Activated CD8-positive, alpha-beta T cell treated with anti-CD3 and anti-CD28 coated beads for 36 hours (primary cell): ENCODE measurements around the gene ZCCHC2. TPM values are rescaled to one million over a fixed set of nuclear protein-coding genes. Genes with fewer than 3 reads are reported as not detected.

Source experiments
- ATAC-seq: fragments of 200-7000 bp; cut with Tn5 transposase; one replicate; pipeline ENCODE4 v1.10.0; 2021; ENCODE audit warnings: mild to moderate bottlenecking, moderate library complexity
- CTCF ChIA-PET: fragments of 350-600 bp; sonication (Branson Sonifier 250); formaldehyde crosslinking; loops from one replicate; lab custom pipeline; 2021; ENCODE audit warnings: antibody characterized with exemption; lab: Charles Lee
- POLR2A ChIA-PET: fragments of 350-600 bp; sonication (Branson Sonifier 250); formaldehyde crosslinking; loops from one replicate; lab custom pipeline; 2021; ENCODE audit warnings: antibody characterized with exemption; lab: Charles Lee
- DNase-seq: peaks from one replicate; pipeline ENCODE4 v3.0.0-alpha.2; 2020
- H3K27ac Mint-ChIP-seq: one replicate; pipeline ENCODE4 v1.8.0; 2021; ENCODE audit warnings: mild to moderate bottlenecking, mixed read lengths
- H3K27me3 Mint-ChIP-seq: one replicate; pipeline ENCODE4 v1.8.0; 2021; ENCODE audit warnings: mixed read lengths
- H3K36me3 Mint-ChIP-seq: one replicate; pipeline ENCODE4 v1.8.0; 2021; ENCODE audit warnings: low read depth, mixed read lengths
- H3K4me1 Mint-ChIP-seq: one replicate; pipeline ENCODE4 v1.8.0; 2021; ENCODE audit warnings: low read depth, mixed read lengths
- H3K4me3 Mint-ChIP-seq: one replicate; pipeline ENCODE4 v1.8.0; 2021; ENCODE audit warnings: mild to moderate bottlenecking, moderate library complexity, mixed read lengths
- H3K9me3 Mint-ChIP-seq: one replicate; pipeline ENCODE4 v1.8.0; 2021; ENCODE audit warnings: mixed read lengths
- CTCF ChIP-seq: fragments of 200-600 bp; IDR thresholded peaks from one replicate; pipeline ENCODE4 v1.8.0; 2022; ENCODE audit warnings: antibody characterized with exemption, mild to moderate bottlenecking
- intact Hi-C: fragments of 100-400 bp; cut with micrococcal nuclease; formaldehyde crosslinking; loops from one replicate; pipeline ENCODE4 v1.10.0; 2022
- total RNA-seq, 2 experiments: library from RNA; stranded (reverse); gene quantifications; one replicate each; pipeline ENCODE4 v1.2.3, GENCODE V29; 2021

The ZCCHC2 gene
- total RNA-seq, 2 experiments from 2014 or later, result 31.7 to 33.4 TPM

- H3K4me3 Mint-ChIP-seq, result no peak overlapping the region
- no peaks in the 10 kb centered on the region for H3K9me3 Mint-ChIP-seq
- no peak overlapping the region for H3K27ac Mint-ChIP-seq
- no peaks in the 10 kb centered on the region for H3K36me3 Mint-ChIP-seq
- intact Hi-C loops, result no loop called here
- TF ChIP-seq CTCF, result no peak
- POLR2A ChIA-PET, result no interaction called here
- H3K27me3 Mint-ChIP-seq, result peaks cover 45% of the 10 kb centered on the region
- CTCF ChIA-PET, result interaction anchor here (0.7 kb wide), 1 partner anchor 18 kb away, joined by 3 read pairs; no protein-coding TSS in a partner anchor
- H3K4me1 Mint-ChIP-seq, result peaks cover 5% of the 10 kb centered on the region
- DNase-seq, result no peak
- ATAC-seq, result no peak
Observed at GRCh38 chr18:62601871-62602270, 79.0 kb downstream of the ZCCHC2 start.

- no peak overlapping the region for H3K4me3 Mint-ChIP-seq
- no peak for ATAC-seq
- peaks cover 39% of the 10 kb centered on the region for H3K27me3 Mint-ChIP-seq
- CTCF ChIA-PET, result no interaction called here
- POLR2A ChIA-PET, result no interaction called here
- DNase-seq, result no peak
- no peak for TF ChIP-seq CTCF
- no peak overlapping the region for H3K27ac Mint-ChIP-seq
- no peaks in the 10 kb centered on the region for H3K4me1 Mint-ChIP-seq
- H3K9me3 Mint-ChIP-seq, result no peaks in the 10 kb centered on the region
- intact Hi-C loops, result no loop called here
- H3K36me3 Mint-ChIP-seq, result no peaks in the 10 kb centered on the region
Observed at GRCh38 chr18:62602706-62603105, 79.9 kb downstream of the ZCCHC2 start.

- DNase-seq (no peak), ATAC-seq (no peak)
- H3K4me1 Mint-ChIP-seq, result no peaks in the 10 kb centered on the region
- H3K27ac Mint-ChIP-seq, result no peak overlapping the region
- peaks cover 39% of the 10 kb centered on the region for H3K27me3 Mint-ChIP-seq
- ChIA-PET POLR2A (no interaction called here), CTCF (no interaction called here)
- H3K36me3 Mint-ChIP-seq, result no peaks in the 10 kb centered on the region
- H3K9me3 Mint-ChIP-seq, result no peaks in the 10 kb centered on the region
- intact Hi-C loops, result no loop called here
- TF ChIP-seq CTCF, result no peak
- H3K4me3 Mint-ChIP-seq, result no peak overlapping the region
Observed at GRCh38 chr18:62603211-62603610, 80.4 kb downstream of the ZCCHC2 start.

- Mint-ChIP-seq H3K27ac (no peak overlapping the region), H3K4me3 (no peak overlapping the region)
Observed at GRCh38 chr18:62603979-62604378, 81.2 kb downstream of the ZCCHC2 start.

GRCh38 chr18:62605685-62606084 lies 82.9 kb downstream of the ZCCHC2 start:
- POLR2A ChIA-PET, result no interaction called here
- intact Hi-C loops, result no loop called here
- H3K27ac Mint-ChIP-seq, result no peak overlapping the region
- no peaks in the 10 kb centered on the region for H3K9me3 Mint-ChIP-seq
- H3K4me3 Mint-ChIP-seq, result no peak overlapping the region
- ATAC-seq (no peak), DNase-seq (no peak)
- TF ChIP-seq CTCF, result no peak
- CTCF ChIA-PET, result no interaction called here
- no peaks in the 10 kb centered on the region for H3K4me1 Mint-ChIP-seq
- H3K27me3 Mint-ChIP-seq, result peaks cover 24% of the 10 kb centered on the region
- no peaks in the 10 kb centered on the region for H3K36me3 Mint-ChIP-seq

More at GRCh38 chr18:62603979-62604378, 81.2 kb downstream of the ZCCHC2 start:
- peaks cover 32% of the 10 kb centered on the region for H3K27me3 Mint-ChIP-seq
- TF ChIP-seq CTCF, result no peak
- no peaks in the 10 kb centered on the region for H3K4me1 Mint-ChIP-seq
- CTCF ChIA-PET, result interaction anchor here (1.6 kb wide), 1 partner anchor 19 kb away, joined by 4 read pairs; no protein-coding TSS in a partner anchor
- POLR2A ChIA-PET, result no interaction called here
- intact Hi-C loops, result no loop called here
- ATAC-seq (no peak), DNase-seq (no peak)
- H3K9me3 Mint-ChIP-seq, result no peaks in the 10 kb centered on the region
- H3K36me3 Mint-ChIP-seq, result no peaks in the 10 kb centered on the region
